GM21529 (cell line): ENCODE data around the gene INS.
"Not testable (repeated sequence)": the region's sequence is repeated elsewhere in the genome, so short reads cannot be mapped to it uniquely, and the experiment has no call there.

Experiments used
- ATAC-seq: cut with Tn5 transposase; IDR thresholded peaks from one replicate; pipeline ENCODE4 v1.9.1; 2021; ENCODE audit not compliant: unreplicated experiment

The INS gene

DNA sequence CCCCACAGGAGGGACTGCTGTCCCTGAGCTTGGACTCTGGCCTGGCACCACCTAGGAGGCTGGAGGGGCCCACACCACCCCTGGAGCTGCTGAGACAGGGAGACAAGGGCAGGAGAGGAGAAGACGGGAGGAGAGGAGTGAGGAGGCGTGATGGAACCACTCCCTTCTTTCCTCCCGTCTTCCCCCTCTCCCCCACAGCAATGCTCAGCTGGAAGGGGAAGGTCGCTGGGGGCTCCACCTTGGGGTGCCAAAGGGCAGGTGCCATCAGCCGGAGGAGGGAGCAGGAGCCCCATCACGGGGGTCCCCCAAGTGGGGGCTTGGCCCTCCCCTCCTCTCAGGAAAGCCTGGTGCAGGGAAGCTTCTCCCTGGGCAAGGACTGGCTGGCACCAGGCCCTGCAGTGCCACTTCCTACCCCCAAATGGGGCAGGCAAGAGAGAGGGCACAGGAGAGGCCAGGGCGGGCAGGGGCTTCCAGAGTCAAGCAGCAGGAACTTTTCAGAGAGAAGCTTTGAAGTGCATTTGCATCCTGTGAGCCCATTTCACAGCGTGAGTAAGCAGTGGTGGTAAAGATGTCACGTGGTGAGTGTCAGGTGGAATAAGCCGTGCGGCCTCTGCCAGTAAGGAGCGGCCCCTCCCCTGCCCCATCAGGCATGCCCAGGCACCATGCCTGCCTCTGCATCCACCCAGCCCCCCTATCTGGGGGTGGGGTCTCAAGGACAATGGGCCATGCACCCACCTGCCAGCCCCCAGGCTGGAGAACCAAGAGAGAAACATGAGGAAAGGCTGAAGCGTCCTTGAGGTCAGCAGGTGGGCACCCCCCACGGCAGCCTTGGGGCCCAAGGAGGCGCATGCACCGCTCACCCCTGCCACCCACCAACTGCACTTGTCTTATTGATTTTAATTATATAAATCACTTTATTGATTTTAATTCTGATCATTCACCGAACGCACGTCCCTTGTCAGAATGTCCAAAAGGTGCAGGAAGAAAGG lies 26.7 kb downstream of the INS start:
- ATAC-seq = no peak

DNA sequence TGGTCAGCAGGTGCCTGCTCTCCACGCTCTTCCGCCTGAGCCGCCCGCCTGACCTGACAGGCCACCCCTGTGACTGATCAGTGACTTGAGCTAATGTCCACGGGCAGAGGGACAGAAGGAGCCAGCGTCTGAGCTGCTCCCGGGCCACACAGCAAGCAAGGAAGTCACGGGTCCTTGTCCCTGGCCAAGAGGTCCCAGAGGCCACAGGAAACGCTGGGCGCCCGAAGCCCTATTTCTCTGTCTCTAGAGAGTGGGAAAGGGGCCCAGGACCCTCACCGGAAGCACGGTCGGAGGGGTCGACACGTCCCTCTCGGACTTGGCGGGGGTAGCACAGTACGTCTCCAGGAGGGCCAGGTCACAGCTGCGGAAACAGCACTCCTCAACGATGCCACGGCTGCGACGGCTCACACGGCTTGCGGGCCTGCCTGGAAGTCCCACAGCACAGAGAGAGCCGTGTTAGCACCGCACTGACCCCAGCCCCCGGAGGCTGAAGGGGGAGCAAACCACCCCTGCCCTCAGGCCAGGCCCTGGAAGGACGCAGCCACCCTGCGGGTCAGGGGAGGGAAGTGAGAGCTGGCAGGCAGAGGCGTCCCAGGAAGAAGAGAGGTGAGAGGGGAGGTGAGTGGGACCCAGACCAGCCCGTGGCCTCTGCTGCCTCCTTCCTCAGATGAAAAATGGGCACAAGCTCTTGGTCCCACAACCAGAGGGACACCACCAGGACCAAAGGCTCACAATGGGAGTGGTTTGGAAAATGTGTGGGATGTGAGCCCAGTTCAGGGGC lies 27.6 kb downstream of the INS start:
- no peak for ATAC-seq

DNA sequence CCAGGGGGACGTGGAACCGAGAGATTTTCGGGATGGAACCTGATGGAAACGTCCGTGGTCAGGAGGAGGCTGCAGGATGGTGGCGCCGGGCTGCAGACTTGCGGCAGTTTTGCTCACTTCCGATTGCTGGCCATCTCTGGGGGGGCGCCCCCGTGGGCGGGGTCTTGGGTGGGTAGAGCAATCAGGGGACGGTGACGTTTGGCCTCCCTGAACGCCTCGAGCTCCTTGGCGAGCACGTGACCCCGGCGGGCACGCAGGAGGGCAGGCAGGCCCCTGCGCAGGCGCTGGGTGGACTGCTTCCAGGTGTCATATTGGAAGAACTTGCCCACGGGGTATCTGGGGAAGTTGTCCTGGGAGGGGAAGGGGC lies 28.2 kb downstream of the INS start:
- no peak for ATAC-seq

- no peak for ATAC-seq
Observed at GRCh38 chr11:2132246-2132645, 28.8 kb downstream of the INS start.

- ATAC-seq = no peak
Observed at GRCh38 chr11:2131371-2132236, 29.4 kb downstream of the INS start.

DNA sequence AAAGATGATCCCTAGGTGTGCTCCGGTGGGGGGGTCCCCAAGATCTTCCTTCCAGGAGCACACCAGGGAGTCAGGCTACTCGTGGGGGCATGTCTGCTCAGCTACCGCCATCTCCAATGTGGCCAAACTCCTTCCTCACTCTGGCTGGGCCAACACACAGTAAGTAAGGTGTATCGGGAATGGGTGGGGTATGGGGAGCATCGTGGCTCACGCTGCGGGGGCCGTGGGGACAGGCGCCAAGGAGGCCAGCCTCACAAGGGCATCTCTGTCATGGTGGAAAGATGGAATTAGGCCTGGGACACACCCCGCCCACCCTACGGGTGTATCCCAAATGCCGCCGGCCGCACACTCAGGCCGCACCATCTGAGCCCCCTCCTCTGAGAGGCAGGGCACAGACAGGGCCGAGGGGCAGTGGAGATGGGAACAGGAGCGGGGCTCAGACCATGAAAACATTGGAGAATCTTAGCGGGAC lies 30.1 kb downstream of the INS start:
- no peak for ATAC-seq

- ATAC-seq = no peak
Observed at GRCh38 chr11:2129699-2130366, 31.2 kb downstream of the INS start.

DNA sequence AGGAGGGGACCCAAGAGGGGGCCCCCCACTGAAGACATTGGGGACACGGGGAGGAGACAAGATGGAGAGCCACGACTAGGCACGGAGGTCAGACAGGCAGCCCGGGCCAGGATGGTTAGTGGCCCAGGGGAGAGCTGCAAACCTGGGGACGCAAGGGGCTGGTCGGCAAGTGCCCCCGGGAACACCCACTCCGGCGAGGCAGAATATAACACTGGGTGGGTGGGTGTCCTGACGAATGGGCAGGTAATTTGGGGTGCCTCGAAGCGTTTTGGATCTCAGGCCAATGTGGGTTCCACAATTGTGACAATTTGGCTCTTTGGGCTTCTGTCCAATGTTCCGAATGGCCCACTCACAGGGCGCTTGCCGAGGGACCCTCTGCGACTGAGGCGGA lies 31.7 kb downstream of the INS start:
- no peak for ATAC-seq

- ATAC-seq = no peak
Observed at GRCh38 chr11:2128511-2129307, 32.3 kb downstream of the INS start.

DNA sequence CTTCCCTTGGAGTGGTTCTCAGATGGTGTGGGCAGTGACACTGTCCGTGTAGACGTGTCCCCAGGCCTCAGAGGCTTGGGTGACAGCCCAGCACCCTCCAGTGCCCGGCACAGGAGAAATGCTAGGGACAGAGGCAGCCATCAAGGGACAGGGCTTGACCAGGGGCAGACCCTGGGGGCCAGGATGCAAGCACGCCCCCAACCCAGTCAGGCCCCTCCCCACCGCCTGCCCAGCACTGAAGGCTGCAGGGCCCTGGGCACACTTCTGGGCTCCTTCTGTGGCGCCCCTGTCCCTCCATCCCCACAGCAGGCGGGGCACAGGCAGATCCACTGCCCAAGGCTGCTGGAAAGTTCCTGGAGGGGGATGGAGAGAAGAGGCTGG lies 32.9 kb downstream of the INS start:
- no peak for ATAC-seq

GRCh38 chr11:2127482-2128129 lies 33.4 kb downstream of the INS start:
- ATAC-seq = no peak

- no peak for ATAC-seq
Observed at GRCh38 chr11:2126520-2127085, 34.4 kb downstream of the INS start.

DNA sequence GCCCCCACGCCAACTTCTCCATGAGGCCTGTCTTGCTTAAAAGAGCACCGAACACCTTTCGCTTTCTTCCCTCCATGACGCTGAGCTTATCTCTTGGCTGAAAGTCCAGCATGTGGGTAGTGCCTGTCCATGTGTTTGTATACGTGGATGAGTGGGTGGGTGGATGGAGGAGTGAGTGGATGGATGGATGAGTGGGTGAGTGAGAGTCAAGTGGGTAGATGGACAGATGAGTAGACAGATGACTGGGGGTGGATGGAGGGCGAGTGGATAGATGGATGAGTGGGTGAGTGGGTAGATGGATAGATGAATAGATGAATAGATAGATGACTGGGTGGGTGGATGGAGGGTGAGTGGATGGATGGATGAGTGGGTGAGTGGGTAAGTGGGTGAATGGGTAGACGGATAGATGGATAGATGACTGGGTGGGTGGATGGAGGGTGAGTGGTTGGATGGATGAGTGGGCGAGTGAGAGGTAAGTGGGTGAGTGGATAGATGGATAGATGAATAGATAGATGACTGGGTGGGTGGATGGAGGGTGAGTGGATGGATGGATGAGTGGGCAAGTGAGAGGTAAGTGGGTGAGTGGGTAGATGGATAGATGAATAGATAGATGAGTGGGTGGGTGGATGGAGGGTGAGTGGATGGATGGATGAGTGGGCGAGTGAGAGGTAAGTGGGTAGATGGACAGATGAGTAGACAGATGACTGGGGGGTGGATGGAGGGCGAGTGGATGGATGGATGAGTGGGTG lies 36.1 kb downstream of the INS start:
- ATAC-seq = not testable (repeated sequence)

GRCh38 chr11:2123628-2123960 lies 37.4 kb downstream of the INS start:
- ATAC-seq = no peak

DNA sequence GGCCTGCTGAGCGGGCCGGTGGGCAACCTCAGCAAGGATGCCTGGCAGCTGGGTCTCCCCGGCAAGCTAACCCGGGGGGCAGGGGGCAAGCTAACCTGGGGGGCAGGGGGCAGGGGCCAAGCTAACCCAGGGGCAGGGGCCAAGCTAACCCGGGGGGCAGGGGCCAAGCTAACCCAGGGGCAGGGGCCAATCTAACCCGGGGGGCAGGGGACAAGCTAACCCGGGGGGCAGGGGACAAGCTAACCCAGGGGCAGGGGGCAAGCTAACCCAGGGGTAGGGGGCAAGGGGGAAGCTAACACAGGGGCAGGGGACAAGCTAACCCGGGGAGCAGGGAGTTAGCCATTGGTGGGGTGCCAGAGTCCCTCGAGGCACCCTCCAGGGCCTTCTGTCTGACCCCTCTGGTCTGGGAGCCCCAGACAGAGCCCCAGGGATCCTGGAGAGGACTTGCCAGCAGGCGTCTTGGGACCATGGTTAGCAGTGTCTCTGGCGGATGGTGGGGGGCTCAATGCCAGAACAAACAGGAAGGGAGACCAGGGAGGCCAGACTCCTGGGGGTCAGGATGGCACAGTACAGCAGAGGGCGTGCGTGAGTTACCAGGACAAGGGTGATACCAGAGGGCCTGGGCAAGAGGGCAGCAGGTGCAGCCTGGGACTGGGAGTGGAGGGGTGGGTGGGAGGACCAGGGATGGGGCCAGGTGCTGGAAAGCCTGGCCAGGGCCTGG lies 37.9 kb downstream of the INS start:
- no peak for ATAC-seq

DNA sequence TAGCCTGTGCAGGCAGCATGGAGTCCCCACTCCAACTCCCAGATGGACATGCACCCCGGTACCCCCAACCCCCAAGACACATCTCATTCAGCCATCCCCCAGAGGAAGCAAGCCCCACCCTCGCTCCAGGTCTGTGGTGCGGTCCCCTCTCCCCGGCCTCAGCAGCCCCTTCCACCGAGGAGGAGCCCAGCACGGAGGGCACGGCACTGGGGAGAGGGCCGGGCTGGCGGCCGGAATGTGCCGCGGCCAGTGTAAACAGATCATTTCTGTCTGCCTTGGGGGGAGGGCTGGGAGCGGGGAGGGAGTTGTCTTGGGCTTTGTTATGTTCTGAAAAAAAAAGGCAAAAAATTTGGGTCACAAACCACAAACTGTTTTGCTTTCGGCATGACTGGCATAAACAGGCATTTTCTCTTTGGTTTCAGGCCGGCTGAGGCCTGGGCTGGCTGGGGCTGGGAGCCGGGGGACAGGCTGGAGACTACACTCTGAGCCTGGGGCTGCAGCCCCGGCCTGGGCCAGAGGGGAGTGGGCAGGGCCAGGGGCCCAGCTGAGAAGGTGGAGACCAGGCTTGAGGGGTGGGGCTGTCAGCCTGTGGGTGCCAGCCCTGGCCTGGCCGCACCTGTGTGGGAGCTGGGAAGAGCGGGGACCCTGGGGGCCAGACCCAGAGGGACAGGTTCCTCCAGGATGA lies 38.6 kb downstream of the INS start:
- no peak for ATAC-seq
